HepG2 (cell line): Measurements from ENCODE around the gene SLC43A1. TPM values are rescaled to one million over a fixed set of nuclear protein-coding genes. Genes with fewer than 3 reads are reported as not detected.
A peak's percentile ranks its signal among the peaks of the same experiment; 100 is the strongest.

ENCODE experiments used
- EZH2 ChIP-seq: conservative IDR thresholded peaks from 2 replicates; pipeline ENCODE4 v1.6.1; 2012; ENCODE audit warnings: mild to moderate bottlenecking, low read depth, low read length, moderate library complexity
- FOXK1 ChIP-seq: sonication (generic); formaldehyde crosslinking; IDR thresholded peaks from 2 replicates; pipeline ENCODE4 v1.4.0; 2020; ENCODE audit warnings: low read depth, missing genetic modification reagents, borderline replicate concordance
- HDAC1 ChIP-seq: sonication (generic); formaldehyde crosslinking; IDR thresholded peaks from 2 replicates; pipeline ENCODE4 v1.5.1; 2020; ENCODE audit warnings: mild to moderate bottlenecking, missing genetic modification reagents
- HDAC2 ChIP-seq: sonication (generic); formaldehyde crosslinking; IDR thresholded peaks from 2 replicates; pipeline ENCODE4 v1.4.0; 2020; ENCODE audit warnings: missing genetic modification reagents
- KAT8 ChIP-seq: IDR thresholded peaks from 2 replicates; pipeline ENCODE4 v1.6.1; 2016; ENCODE audit warnings: missing genetic modification reagents, missing compliant biosample characterization
- MED1 ChIP-seq: sonication (generic); formaldehyde crosslinking; IDR thresholded peaks from 2 replicates; pipeline ENCODE4 v1.4.0; 2020; ENCODE audit warnings: missing genetic modification reagents
- MZF1 ChIP-seq: sonication (generic); formaldehyde crosslinking; IDR thresholded peaks from 2 replicates; pipeline ENCODE4 v1.8.1; 2023; ENCODE audit warnings: mild to moderate bottlenecking, missing genetic modification reagents, borderline replicate concordance
- NRL ChIP-seq: sonication (generic); formaldehyde crosslinking; IDR thresholded peaks from 2 replicates; pipeline ENCODE4 v1.5.0; 2020; ENCODE audit warnings: missing genetic modification reagents, mild to moderate bottlenecking, moderate library complexity, borderline replicate concordance
- PHF8 ChIP-seq: sonication (generic); formaldehyde crosslinking; IDR thresholded peaks from 2 replicates; pipeline ENCODE4 v1.5.0; 2020; ENCODE audit warnings: missing genetic modification reagents
- SALL2 ChIP-seq: sonication (generic); formaldehyde crosslinking; IDR thresholded peaks from 2 replicates; pipeline ENCODE4 v1.8.1; 2023; ENCODE audit warnings: mild to moderate bottlenecking, missing genetic modification reagents, inconsistent platforms
- SP140L ChIP-seq: sonication (generic); formaldehyde crosslinking; IDR thresholded peaks from 2 replicates; pipeline ENCODE4 v1.4.0; 2020; ENCODE audit warnings: missing genetic modification reagents, borderline replicate concordance
- STAT5B ChIP-seq: sonication (generic); formaldehyde crosslinking; IDR thresholded peaks from 2 replicates; pipeline ENCODE4 v1.4.0; 2020; ENCODE audit warnings: missing genetic modification reagents
- ZNF567 ChIP-seq: sonication (generic); formaldehyde crosslinking; IDR thresholded peaks from 2 replicates; pipeline ENCODE4 v1.8.1; 2023; ENCODE audit warnings: mild to moderate bottlenecking, missing genetic modification reagents, borderline replicate concordance
- polyA plus RNA-seq, 8 experiments: library from polyadenylated mRNA; depleted of rRNA in 3 of 8; stranded (reverse) in 7 of 8; unstranded in 1 of 8; fragments of >200 nt; fragmentation: Illumina TruSeq in 4 of 8; extraction: Trizol in 4 of 8; gene quantifications; 2 replicates each; pipeline versions ENCODE4 v1.2.1 to v1.2.3, GENCODE V29; 2011 to 2016; ENCODE audit warnings: low read depth in 4 of 8, missing spikeins in 1 of 8, mixed read lengths in 1 of 8; ENCODE audit not compliant: insufficient read depth in 1 of 8
- total RNA-seq, 5 experiments: library from RNA; depleted of rRNA; stranded (reverse); fragments of >200 nt; fragmentation: Illumina TruSeq; extraction: Trizol; gene quantifications; 2 replicates each; pipeline ENCODE4 v1.2.3, GENCODE V29; 2016; ENCODE audit warnings: low read depth in 1 of 5
- TF ChIP-seq, protein P1 (sequence below): sonication (generic); formaldehyde crosslinking; IDR thresholded peaks from 2 replicates; pipeline ENCODE4; 2020; ENCODE audit warnings: missing genetic modification reagents, mild to moderate bottlenecking, borderline replicate concordance
- TF ChIP-seq, protein P2 (sequence below): sonication (generic); formaldehyde crosslinking; IDR thresholded peaks from 2 replicates; pipeline ENCODE4 v1.5.0; 2020; ENCODE audit warnings: mild to moderate bottlenecking, missing genetic modification reagents, borderline replicate concordance
- TF ChIP-seq, protein P3 (sequence below): sonication (generic); formaldehyde crosslinking; IDR thresholded peaks from 2 replicates; pipeline ENCODE4 v1.5.0; 2020; ENCODE audit warnings: missing genetic modification reagents
- TF ChIP-seq, protein P4 (sequence below): sonication (generic); formaldehyde crosslinking; IDR thresholded peaks from 2 replicates; pipeline ENCODE4 v1.5.0; 2020; ENCODE audit warnings: mild to moderate bottlenecking, missing genetic modification reagents, borderline replicate concordance

The SLC43A1 gene
- total and polyA plus RNA-seq, 2 of the 13 experiments (the other 11 are each of a cell fraction or from before 2014, with no cell fraction given): 72.3 to 87.6 TPM

DNA sequence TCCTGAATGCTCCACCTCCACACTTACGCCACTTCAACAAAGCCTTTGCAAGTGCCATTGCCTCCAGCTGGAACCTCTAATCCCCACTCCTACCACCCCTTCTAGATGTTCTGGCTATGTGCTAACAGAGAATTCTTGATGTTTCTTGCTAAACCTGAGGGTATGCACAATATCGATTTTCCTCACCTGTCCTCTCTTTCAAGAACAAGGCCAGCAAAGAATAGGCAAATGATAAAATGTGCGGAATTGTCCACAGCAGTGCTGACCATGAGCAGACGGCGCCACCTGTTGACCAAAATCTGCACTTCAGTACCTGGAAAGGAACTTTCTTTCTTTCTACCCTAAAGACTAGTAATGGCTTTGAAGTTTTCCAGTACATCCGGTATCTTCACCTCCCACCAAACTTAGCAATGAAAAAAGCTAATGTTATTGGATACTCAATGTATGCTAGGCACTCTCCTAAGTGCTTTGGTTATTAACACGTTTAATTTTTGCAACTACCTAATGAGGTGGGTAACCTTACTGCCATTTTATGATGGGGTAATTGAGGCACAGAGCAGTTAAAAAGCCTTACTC is 11.6 kb upstream of the SLC43A1 start (continued):
- TF ChIP-seq, protein P1, sequence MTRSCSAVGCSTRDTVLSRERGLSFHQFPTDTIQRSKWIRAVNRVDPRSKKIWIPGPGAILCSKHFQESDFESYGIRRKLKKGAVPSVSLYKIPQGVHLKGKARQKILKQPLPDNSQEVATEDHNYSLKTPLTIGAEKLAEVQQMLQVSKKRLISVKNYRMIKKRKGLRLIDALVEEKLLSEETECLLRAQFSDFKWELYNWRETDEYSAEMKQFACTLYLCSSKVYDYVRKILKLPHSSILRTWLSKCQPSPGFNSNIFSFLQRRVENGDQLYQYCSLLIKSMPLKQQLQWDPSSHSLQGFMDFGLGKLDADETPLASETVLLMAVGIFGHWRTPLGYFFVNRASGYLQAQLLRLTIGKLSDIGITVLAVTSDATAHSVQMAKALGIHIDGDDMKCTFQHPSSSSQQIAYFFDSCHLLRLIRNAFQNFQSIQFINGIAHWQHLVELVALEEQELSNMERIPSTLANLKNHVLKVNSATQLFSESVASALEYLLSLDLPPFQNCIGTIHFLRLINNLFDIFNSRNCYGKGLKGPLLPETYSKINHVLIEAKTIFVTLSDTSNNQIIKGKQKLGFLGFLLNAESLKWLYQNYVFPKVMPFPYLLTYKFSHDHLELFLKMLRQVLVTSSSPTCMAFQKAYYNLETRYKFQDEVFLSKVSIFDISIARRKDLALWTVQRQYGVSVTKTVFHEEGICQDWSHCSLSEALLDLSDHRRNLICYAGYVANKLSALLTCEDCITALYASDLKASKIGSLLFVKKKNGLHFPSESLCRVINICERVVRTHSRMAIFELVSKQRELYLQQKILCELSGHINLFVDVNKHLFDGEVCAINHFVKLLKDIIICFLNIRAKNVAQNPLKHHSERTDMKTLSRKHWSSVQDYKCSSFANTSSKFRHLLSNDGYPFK (CRISPR knock-in tag): no peak
- TF ChIP-seq, protein P2, sequence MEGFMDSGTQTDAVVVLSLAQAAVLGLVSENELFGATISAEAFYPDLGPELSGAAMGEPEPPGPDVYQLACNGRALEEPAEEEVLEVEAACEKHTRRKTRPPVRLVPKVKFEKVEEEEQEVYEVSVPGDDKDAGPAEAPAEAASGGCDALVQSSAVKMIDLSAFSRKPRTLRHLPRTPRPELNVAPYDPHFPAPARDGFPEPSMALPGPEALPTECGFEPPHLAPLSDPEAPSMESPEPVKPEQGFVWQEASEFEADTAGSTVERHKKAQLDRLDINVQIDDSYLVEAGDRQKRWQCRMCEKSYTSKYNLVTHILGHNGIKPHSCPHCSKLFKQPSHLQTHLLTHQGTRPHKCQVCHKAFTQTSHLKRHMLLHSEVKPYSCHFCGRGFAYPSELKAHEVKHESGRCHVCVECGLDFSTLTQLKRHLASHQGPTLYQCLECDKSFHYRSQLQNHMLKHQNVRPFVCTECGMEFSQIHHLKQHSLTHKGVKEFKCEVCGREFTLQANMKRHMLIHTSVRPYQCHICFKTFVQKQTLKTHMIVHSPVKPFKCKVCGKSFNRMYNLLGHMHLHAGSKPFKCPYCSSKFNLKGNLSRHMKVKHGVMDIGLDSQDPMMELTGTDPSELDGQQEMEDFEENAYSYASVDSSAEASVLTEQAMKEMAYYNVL: no peak
- TF ChIP-seq PHF8 (no peak), MZF1 (CRISPR knock-in tag) (no peak), STAT5B (CRISPR knock-in tag) (no peak), EZH2 (no peak), NRL (CRISPR knock-in tag) (no peak), SP140L (CRISPR knock-in tag) (no peak), HDAC2 (no peak), FOXK1 (CRISPR knock-in tag) (no peak), HDAC1 (CRISPR knock-in tag) (no peak), MED1 (CRISPR knock-in tag) (peak; percentile 70), KAT8 (CRISPR knock-in tag) (0 out of 2 replicates have a peak, but pooled peaks have one; percentile 42), ZNF567 (CRISPR knock-in tag) (no peak), SALL2 (0 out of 2 replicates have a peak, but pooled peaks have one; percentile 31)
- TF ChIP-seq, protein P3, sequence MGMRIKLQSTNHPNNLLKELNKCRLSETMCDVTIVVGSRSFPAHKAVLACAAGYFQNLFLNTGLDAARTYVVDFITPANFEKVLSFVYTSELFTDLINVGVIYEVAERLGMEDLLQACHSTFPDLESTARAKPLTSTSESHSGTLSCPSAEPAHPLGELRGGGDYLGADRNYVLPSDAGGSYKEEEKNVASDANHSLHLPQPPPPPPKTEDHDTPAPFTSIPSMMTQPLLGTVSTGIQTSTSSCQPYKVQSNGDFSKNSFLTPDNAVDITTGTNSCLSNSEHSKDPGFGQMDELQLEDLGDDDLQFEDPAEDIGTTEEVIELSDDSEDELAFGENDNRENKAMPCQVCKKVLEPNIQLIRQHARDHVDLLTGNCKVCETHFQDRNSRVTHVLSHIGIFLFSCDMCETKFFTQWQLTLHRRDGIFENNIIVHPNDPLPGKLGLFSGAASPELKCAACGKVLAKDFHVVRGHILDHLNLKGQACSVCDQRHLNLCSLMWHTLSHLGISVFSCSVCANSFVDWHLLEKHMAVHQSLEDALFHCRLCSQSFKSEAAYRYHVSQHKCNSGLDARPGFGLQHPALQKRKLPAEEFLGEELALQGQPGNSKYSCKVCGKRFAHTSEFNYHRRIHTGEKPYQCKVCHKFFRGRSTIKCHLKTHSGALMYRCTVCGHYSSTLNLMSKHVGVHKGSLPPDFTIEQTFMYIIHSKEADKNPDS (CRISPR knock-in tag): no peak
- TF ChIP-seq, protein P4, sequence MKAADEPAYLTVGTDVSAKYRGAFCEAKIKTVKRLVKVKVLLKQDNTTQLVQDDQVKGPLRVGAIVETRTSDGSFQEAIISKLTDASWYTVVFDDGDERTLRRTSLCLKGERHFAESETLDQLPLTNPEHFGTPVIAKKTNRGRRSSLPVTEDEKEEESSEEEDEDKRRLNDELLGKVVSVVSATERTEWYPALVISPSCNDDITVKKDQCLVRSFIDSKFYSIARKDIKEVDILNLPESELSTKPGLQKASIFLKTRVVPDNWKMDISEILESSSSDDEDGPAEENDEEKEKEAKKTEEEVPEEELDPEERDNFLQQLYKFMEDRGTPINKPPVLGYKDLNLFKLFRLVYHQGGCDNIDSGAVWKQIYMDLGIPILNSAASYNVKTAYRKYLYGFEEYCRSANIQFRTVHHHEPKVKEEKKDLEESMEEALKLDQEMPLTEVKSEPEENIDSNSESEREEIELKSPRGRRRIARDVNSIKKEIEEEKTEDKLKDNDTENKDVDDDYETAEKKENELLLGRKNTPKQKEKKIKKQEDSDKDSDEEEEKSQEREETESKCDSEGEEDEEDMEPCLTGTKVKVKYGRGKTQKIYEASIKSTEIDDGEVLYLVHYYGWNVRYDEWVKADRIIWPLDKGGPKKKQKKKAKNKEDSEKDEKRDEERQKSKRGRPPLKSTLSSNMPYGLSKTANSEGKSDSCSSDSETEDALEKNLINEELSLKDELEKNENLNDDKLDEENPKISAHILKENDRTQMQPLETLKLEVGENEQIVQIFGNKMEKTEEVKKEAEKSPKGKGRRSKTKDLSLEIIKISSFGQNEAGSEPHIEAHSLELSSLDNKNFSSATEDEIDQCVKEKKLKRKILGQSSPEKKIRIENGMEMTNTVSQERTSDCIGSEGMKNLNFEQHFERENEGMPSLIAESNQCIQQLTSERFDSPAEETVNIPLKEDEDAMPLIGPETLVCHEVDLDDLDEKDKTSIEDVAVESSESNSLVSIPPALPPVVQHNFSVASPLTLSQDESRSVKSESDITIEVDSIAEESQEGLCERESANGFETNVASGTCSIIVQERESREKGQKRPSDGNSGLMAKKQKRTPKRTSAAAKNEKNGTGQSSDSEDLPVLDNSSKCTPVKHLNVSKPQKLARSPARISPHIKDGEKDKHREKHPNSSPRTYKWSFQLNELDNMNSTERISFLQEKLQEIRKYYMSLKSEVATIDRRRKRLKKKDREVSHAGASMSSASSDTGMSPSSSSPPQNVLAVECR (CRISPR knock-in tag): no peak; the same call in 1 of the 2 replicates
